SK-N-MC (cell line): ENCODE data around the gene AP2S1.

Source experiments
- EZH2 ChIP-seq: fragments of 200-600 bp; sonication (generic); IDR thresholded peaks from one replicate; pipeline ENCODE4 v1.6.1; 2017; ENCODE audit warnings: antibody characterized with exemption
- POLR2AphosphoS5 ChIP-seq: IDR thresholded peaks from 2 replicates; pipeline ENCODE4 v1.6.1; 2012; ENCODE audit warnings: mild to moderate bottlenecking, low read depth, low read length, borderline replicate concordance

DNA sequence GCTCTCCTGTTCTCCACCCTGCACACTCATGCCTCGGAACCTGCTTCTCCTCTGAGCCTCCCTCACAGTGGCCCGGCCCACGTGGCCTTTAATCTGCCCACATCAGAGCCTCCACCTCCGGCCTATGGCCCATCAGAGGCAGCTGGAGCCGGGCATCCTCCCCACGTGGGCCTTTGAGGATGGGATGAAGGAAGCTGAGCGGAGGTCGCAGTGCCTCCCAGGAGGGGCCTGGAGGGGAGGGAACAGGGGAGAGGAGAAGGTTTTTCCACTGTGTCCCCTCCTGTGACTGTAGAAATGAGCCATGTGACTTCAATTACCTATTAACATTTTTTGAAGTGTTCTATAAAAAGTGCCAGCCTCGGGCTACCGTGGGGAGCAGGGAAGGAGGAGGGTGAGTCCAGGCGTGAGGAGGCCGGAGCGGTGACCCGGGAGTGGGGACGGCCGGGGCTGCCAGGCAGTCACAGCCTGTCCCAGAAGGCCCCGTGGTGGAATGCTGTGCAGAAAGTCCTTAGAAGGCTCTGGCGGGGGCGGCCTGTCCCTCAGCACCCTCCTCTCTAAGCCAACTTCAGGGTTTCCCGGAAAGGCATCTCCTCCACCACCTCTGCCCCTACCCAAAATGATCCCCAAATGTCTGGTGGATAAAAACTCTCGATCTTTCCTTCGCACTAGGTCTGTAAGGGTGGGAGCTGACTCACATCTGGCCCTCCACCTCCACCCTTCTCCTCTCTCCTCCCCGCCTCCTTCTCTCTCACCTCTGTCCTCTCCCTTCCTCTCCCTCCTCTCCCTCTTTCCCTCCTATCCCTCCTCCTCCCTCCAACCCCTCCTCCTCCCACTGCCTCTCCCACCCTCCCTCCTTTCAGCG is 37.4 kb downstream of the AP2S1 start:
- no peak for TF ChIP-seq POLR2AphosphoS5
- no peak for TF ChIP-seq EZH2
